ENCODE data around the gene CASKIN1. TPM values are rescaled to one million over a fixed set of nuclear protein-coding genes. Genes with fewer than 3 reads are reported as not detected.

CASKIN1 gene
- total RNA-seq, 1 experiment from 2014 or later, result 5.9 TPM

DNA sequence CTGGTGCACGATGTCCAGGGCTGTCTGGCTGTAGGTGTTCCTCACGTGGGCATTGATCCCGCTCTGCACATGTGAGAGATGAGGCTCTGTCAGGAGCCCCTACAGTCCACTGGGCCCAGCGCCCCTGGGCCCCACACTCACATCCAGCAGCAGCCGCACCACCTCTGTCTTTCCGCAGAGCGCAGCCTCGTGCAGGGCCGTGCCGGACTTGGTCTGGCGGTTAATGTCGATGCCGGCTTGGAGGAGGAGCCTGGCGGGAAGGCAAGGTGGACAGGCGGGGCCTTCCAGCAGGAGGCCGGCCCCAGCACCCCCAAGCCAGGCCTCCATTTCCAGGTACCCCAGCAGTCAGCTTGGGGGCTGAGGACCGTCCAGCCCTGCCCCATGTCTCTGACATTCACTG, 9.2 kb downstream of the CASKIN1 start:
- H3K4me3 ChIP-seq (replicated peaks in 1 of 2; ENCODE audit: low read depth in 1 of 2, low read length in 2 of 2), result no peak overlapping the region
- no peaks in the 10 kb centered on the region for H3K9me3 ChIP-seq (ENCODE audit: control insufficient read depth in 1 of 2, insufficient read depth in 1 of 2, low read depth in 1 of 2, low read length in 2 of 2)
- ATAC-seq (no peak), DNase-seq (ENCODE audit: low read depth, low spot score) (no peak)
- H3K27ac ChIP-seq (ENCODE audit: low read depth, low read length), result no peak overlapping the region
- POLR2A ChIA-PET, result no interaction called here
- no peaks in the 10 kb centered on the region for H3K9me2 ChIP-seq (ENCODE audit: insufficient read depth)
- RAD21 ChIA-PET (ENCODE audit: low non-redundant PET in 1 of 2, low total read pairs in 2 of 2, uncharacterized antibody in 2 of 2, unreplicated experiment in 2 of 2), result no interaction called here
- H3K4me2 ChIP-seq (ENCODE audit: low read length), result no peak overlapping the region
- BruUV-seq (replicated peaks), result no TSS peak
- H3K36me3 ChIP-seq (ENCODE audit: control insufficient read depth in 1 of 2, insufficient read depth in 2 of 2, low read length in 2 of 2), result no peaks in the 10 kb centered on the region
- intact Hi-C loops (cut with micrococcal nuclease), result no loop called here
- no peak overlapping the region for H2AFZ ChIP-seq (ENCODE audit: low read depth, low read length, poor library complexity, severe bottlenecking)
- no peak overlapping the region for H3K9ac ChIP-seq (ENCODE audit: low read length)
- CTCF ChIA-PET, result no interaction called here
- H3K79me2 ChIP-seq (ENCODE audit: insufficient read depth, low read length), result no peaks in the 10 kb centered on the region
- no peaks in the 10 kb centered on the region for H3K4me1 ChIP-seq (ENCODE audit: control insufficient read depth in 1 of 2, insufficient read depth in 2 of 2, low read length in 2 of 2)
- no peaks in the 10 kb centered on the region for H4K20me1 ChIP-seq (ENCODE audit: insufficient read depth)
- H3K27me3 ChIP-seq (ENCODE audit: insufficient read depth, low read length), result no peaks in the 10 kb centered on the region
- TF ChIP-seq SP1 (IDR thresholded peaks at IDR 0.05; ENCODE audit: low read depth) (no peak), EZH2phosphoT487 (IDR thresholded peaks at IDR 0.05; ENCODE audit: borderline replicate concordance) (no peak), SRF (IDR thresholded peaks at IDR 0.05; ENCODE audit: low read depth) (no peak), CEBPB (IDR thresholded peaks at IDR 0.05; ENCODE audit: low read depth) (no peak), ATF3 (IDR thresholded peaks at IDR 0.05) (no peak), EZH2 (IDR thresholded peaks at IDR 0.05) (no peak), POLR2A (IDR thresholded peaks at IDR 0.05; ENCODE audit: borderline replicate concordance, extremely low read depth, insufficient read depth, insufficient read length) (no peak), TCF7L2 (IDR thresholded peaks at IDR 0.05; ENCODE audit: borderline replicate concordance, extremely low read depth, insufficient read depth, insufficient read length) (no peak)

GRCh38 chr16:2186505-2186904, 9.9 kb downstream of the CASKIN1 start:
- H3K9me3 ChIP-seq (ENCODE audit: control insufficient read depth in 1 of 2, insufficient read depth in 1 of 2, low read depth in 1 of 2, low read length in 2 of 2), result no peaks in the 10 kb centered on the region
- H3K27ac ChIP-seq (ENCODE audit: low read depth, low read length), result no peak overlapping the region
- no peak for TF ChIP-seq YY1 (IDR thresholded peaks at IDR 0.05; ENCODE audit: extremely low read depth, insufficient replicate concordance, low read depth, low read length)
- no peak for TF ChIP-seq ZFX (IDR thresholded peaks at IDR 0.05)
- TF ChIP-seq RAD21 (IDR thresholded peaks at IDR 0.05; ENCODE audit: low read depth), result no peak
- no peak for TF ChIP-seq TCF7L2 (IDR thresholded peaks at IDR 0.05; ENCODE audit: borderline replicate concordance, extremely low read depth, insufficient read depth, insufficient read length)
- TF ChIP-seq EGR1 (IDR thresholded peaks at IDR 0.05; ENCODE audit: low read depth), result no peak
- TF ChIP-seq SP1 (IDR thresholded peaks at IDR 0.05; ENCODE audit: low read depth), result no peak
- TF ChIP-seq, protein P1, sequence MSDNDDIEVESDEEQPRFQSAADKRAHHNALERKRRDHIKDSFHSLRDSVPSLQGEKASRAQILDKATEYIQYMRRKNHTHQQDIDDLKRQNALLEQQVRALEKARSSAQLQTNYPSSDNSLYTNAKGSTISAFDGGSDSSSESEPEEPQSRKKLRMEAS (IDR thresholded peaks at IDR 0.05), result no peak
- no peaks in the 10 kb centered on the region for H3K36me3 ChIP-seq (ENCODE audit: control insufficient read depth in 1 of 2, insufficient read depth in 2 of 2, low read length in 2 of 2)
- H3K4me2 ChIP-seq (ENCODE audit: low read length), result no peak overlapping the region
- H2AFZ ChIP-seq (ENCODE audit: low read depth, low read length, poor library complexity, severe bottlenecking), result no peak overlapping the region
- no peaks in the 10 kb centered on the region for H3K79me2 ChIP-seq (ENCODE audit: insufficient read depth, low read length)
- no peak for DNase-seq (ENCODE audit: low read depth, low spot score)
- H3K4me1 ChIP-seq (ENCODE audit: control insufficient read depth in 1 of 2, insufficient read depth in 2 of 2, low read length in 2 of 2), result no peaks in the 10 kb centered on the region
- H3K27me3 ChIP-seq (ENCODE audit: insufficient read depth, low read length), result no peaks in the 10 kb centered on the region
- intact Hi-C loops (cut with micrococcal nuclease), result no loop called here
- H4K20me1 ChIP-seq (ENCODE audit: insufficient read depth), result no peaks in the 10 kb centered on the region
- BruUV-seq (replicated peaks), result no TSS peak
- no peaks in the 10 kb centered on the region for H3K9me2 ChIP-seq (ENCODE audit: insufficient read depth)
- H3K9ac ChIP-seq (ENCODE audit: low read length), result no peak overlapping the region
- no peak for ATAC-seq
- ChIA-PET POLR2A (no interaction called here), CTCF (no interaction called here), RAD21 (ENCODE audit: low non-redundant PET in 1 of 2, low total read pairs in 2 of 2, uncharacterized antibody in 2 of 2, unreplicated experiment in 2 of 2) (no interaction called here)
- no peak overlapping the region for H3K4me3 ChIP-seq (replicated peaks in 1 of 2; ENCODE audit: low read depth in 1 of 2, low read length in 2 of 2)
